Psoas muscle (tissue), 8 donors: Measurements from ENCODE around the gene PHOSPHO2. TPM values are rescaled to one million over a fixed set of nuclear protein-coding genes. Genes with fewer than 3 reads are reported as not detected.

ENCODE experiments used
- ATAC-seq, 4 donors: fragments of 200-7000 bp; cut with Tn5 transposase; one replicate each; pipeline ENCODE4 v1.9.1; 2020; ENCODE audit warnings: moderate library complexity in 3 of 4, mild to moderate bottlenecking in 2 of 4
- DNase-seq, 2 donors: peaks; one replicate each; pipeline ENCODE4 v3.0.0-alpha.2; 2020
- H3K27ac ChIP-seq: fragments of 200-600 bp; one replicate; pipeline ENCODE4 v1.8.0; 2022
- H3K27me3 ChIP-seq, 3 donors: fragments of 200-600 bp in 1 of 3; one replicate each; pipeline versions ENCODE4 v1.6.1 to v1.8.0; 2013 to 2022; ENCODE audit warnings: low read length in 2 of 3, mild to moderate bottlenecking in 2 of 3, moderate library complexity in 1 of 3; ENCODE audit not compliant: insufficient read depth in 3 of 3
- H3K36me3 ChIP-seq, 2 donors: fragments of 200-600 bp in 1 of 2; one replicate each; pipeline versions ENCODE4 v1.6.1 to v1.8.0; 2013 to 2022; ENCODE audit warnings: low read depth in 1 of 2, mild to moderate bottlenecking in 1 of 2, moderate library complexity in 1 of 2; ENCODE audit not compliant: insufficient read depth in 1 of 2
- H3K4me1 ChIP-seq: fragments of 200-600 bp; one replicate; pipeline ENCODE4 v1.8.0; 2022
- H3K4me3 ChIP-seq: fragments of 200-600 bp; one replicate; pipeline ENCODE4 v1.8.0; 2022; ENCODE audit warnings: mild to moderate bottlenecking
- H3K9me3 ChIP-seq: fragments of 200-600 bp; one replicate; pipeline ENCODE4 v1.8.0; 2022
- WGBS, 3 donors: extraction: QIAGEN DNeasy Blood & Tissue Kit; methylation state at CpG; one replicate each; pipeline versions ENCODE4 v1.1.6 to v1.1.7; 2013; 5-methylcytosine and 5-hydroxymethylcytosine counted together
- intact Hi-C, 2 donors: fragments of 100-400 bp; cut with DNase I; formaldehyde crosslinking; loops; one replicate each; pipeline versions ENCODE4 v1.11.0 to v1.14.2; 2022
- polyA plus RNA-seq, 3 donors: library from polyadenylated mRNA; stranded (reverse); fragments of 200-250 nt; gene quantifications; one replicate each; pipeline ENCODE4 v1.2.3, GENCODE V29; 2013
- total RNA-seq, 4 donors: library from RNA; stranded (reverse); fragmentation: NEBNext Ultra II Directional in 2 of 4; extraction: Animal tissue kit (Norgen Biotek cat#: 25700) in 2 of 4; gene quantifications; one replicate each; pipeline versions ENCODE4 v1.2.1 to v1.2.4, GENCODE V29; 2021 to 2023
- TF ChIP-seq, protein P1 (sequence below): fragments of 200-600 bp; IDR thresholded peaks from one replicate; pipeline ENCODE4 v1.8.0; 2022; ENCODE audit warnings: antibody characterized with exemption
- donor health status: healthy with polysubstance abuse.
- donor health status: DM: no; HTN: no; CAD: no; lungs with moderate emphysema.
- donor health status: Bipolar disorder and iron deficiency.
- donor health status: healthy.
- donor health status: DM: yes; HTN: yes; CAD: no.
- donor health status: DM: no; HTN: no; CAD: no.
- donor health status: DM: no; HTN: no; CAD: no.
- donor health status: DM: yes; HTN: yes; CAD: no.

The PHOSPHO2 gene
- total and polyA plus RNA-seq, 7 donors, result 0.86 to 7.5 (median 1.6) TPM

DNA sequence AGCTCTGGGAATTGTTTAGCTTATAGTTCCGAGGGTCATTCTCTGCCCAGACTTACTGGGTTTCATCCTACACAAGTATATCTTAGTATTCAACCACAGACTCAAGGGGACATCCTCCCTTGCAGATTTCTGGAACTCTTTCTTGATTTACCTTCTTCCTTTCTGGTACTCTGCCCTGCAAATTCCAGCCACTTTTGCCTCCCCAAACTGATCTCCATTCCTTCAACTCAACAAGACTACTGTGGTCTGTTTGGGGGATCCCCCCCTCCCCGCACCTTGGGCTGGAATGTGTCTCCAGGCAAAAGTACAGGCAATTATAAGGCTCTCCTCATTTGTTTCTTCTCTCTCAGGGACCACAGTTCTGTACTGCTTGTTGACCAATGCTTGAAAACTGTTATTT is 13.4 kb downstream of the PHOSPHO2 start:
- WGBS, 3 donors, result 75 to 92% (median 89%) methylated on average over 2 of the region's 2 CpGs
- ATAC-seq, result no peak
- no peak overlapping the region for H3K27ac ChIP-seq
- intact Hi-C loops, result no loop called here
- TF ChIP-seq, protein P1, sequence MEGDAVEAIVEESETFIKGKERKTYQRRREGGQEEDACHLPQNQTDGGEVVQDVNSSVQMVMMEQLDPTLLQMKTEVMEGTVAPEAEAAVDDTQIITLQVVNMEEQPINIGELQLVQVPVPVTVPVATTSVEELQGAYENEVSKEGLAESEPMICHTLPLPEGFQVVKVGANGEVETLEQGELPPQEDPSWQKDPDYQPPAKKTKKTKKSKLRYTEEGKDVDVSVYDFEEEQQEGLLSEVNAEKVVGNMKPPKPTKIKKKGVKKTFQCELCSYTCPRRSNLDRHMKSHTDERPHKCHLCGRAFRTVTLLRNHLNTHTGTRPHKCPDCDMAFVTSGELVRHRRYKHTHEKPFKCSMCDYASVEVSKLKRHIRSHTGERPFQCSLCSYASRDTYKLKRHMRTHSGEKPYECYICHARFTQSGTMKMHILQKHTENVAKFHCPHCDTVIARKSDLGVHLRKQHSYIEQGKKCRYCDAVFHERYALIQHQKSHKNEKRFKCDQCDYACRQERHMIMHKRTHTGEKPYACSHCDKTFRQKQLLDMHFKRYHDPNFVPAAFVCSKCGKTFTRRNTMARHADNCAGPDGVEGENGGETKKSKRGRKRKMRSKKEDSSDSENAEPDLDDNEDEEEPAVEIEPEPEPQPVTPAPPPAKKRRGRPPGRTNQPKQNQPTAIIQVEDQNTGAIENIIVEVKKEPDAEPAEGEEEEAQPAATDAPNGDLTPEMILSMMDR, result no peak
- H3K27me3 ChIP-seq, result no peaks in the 10 kb centered on the region
- no peaks in the 10 kb centered on the region for H3K36me3 ChIP-seq
- DNase-seq, result no peak
- H3K9me3 ChIP-seq, result no peaks in the 10 kb centered on the region
- peaks cover 19% of the 10 kb centered on the region for H3K4me1 ChIP-seq
- H3K4me3 ChIP-seq, result no peak overlapping the region

DNA sequence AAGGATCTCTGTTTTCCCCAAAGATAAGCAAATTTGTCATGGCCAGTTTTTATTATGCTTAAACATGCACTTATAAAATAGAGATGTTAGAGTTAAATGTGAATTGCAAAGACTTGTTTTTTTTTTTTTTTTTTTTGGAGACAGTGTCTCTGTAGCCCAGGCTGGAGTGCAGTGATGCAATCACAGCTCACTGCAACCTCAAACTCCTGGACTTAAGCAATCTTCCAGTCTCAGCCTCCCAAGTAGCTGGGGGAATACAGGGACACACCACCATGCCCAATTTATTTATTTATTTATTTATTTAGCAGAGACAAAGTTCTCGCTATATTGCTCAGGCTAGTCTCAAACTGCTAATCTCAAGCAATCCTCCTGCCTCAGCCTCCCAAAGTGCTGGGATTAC is 15.1 kb downstream of the PHOSPHO2 start:
- TF ChIP-seq, protein P1, result no peak
- no peak overlapping the region for H3K27ac ChIP-seq
- DNase-seq (no peak), ATAC-seq (no peak)
- no peaks in the 10 kb centered on the region for H3K36me3 ChIP-seq
- 44 to 100% (median 97%) methylated on average over 1 of the region's 1 CpG for WGBS, 3 donors
- H3K9me3 ChIP-seq, result no peaks in the 10 kb centered on the region
- H3K27me3 ChIP-seq, result no peaks in the 10 kb centered on the region
- H3K4me1 ChIP-seq, result peaks cover 7% of the 10 kb centered on the region
- H3K4me3 ChIP-seq, result no peak overlapping the region
- intact Hi-C loops, result no loop called here

DNA sequence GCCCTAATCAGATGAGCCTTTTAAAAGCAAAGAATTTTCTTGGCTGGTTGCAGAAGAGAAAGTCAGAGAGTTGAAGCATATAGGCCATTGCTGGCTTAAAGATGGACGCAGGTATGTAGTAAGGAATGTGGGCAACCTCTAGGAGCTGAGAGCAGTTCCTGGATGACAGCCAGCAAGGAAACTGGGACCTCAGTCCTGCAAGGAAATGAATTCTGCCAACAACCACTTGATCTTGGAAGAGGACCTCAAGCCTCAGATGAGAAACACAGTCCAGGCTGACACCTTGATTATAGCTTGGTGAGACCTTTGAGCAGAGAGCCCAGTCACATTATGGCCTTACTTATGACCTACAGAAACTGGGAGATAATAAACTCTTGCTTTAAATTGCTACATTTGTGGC is 15.7 kb downstream of the PHOSPHO2 start:
- ATAC-seq (no peak), DNase-seq (no peak)
- Histone ChIP-seq H3K9me3 (no peaks in the 10 kb centered on the region), H3K27ac (no peak overlapping the region), H3K4me1 (peaks cover 4% of the 10 kb centered on the region), H3K27me3 (no peaks in the 10 kb centered on the region), H3K36me3 (no peaks in the 10 kb centered on the region), H3K4me3 (no peak overlapping the region)
- TF ChIP-seq, protein P1, result no peak
- intact Hi-C loops, result no loop called here
- WGBS, 3 donors, result 50 to 76% (median 58%) methylated on average over 1 of the region's 1 CpG

DNA sequence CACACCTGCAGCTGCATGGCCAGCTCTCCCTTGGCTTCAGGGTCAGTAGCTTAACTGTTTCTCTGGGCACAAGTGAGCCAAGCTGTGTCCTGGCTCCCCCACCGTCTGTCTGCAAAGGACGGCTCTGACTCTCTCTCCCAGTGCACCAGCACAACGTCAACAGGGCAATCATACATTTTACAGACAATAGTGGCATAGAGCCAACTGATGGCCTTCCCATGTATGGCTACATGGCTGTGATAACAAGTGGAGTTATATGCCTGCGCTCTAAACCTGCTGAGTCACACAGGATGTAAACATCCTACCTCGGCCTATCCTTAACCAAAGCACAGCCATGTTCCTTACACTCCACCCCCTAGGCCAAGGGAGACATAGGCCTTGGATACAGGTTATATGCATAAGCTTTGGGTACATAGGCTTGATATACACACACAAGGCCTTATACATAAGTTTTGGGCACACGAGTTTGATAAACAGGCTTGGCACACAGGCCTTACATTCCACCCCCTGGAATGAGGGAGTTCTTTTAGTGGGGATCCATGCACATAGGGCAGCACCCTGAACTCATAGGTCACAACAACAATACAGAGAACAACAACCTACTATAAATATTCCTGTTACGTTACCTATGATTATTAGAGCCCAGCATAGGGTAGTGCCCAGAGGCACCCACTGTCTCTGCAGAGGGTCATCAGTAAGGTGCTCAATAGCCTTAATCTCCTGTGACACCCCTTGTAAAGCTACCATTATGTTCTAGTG is 17.7 kb downstream of the PHOSPHO2 start:
- Histone ChIP-seq H3K4me1 (peaks cover 12% of the 10 kb centered on the region), H3K27ac (no peak overlapping the region), H3K4me3 (no peak overlapping the region), H3K9me3 (no peaks in the 10 kb centered on the region), H3K27me3 (no peaks in the 10 kb centered on the region), H3K36me3 (no peaks in the 10 kb centered on the region)
- TF ChIP-seq, protein P1, result no peak
- intact Hi-C loops, result no loop called here
- DNase-seq (no peak), ATAC-seq (no peak)
- WGBS, 3 donors, result 64 to 87% (median 69%) methylated on average over 7 of the region's 7 CpGs

DNA sequence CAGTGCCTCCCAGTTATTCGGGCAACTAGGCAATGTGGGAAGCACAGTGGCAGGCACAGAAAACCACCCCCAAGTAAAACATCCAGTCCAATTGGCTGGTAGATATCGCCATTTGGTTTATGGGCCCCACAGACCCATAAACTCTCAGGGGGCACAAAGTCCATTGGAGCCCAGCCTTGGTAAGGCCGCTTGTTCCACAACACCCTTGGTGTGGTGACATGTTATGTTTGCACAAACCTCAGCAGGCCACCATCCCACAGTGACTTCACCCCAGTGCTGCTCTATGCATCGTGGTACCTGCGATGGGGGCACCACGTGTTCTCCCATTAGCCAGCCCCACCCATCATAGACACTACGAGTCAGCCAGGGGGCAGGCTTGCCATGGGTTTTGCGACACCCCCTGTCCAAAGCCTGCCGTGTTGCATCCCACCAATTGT is 18.5 kb downstream of the PHOSPHO2 start:
- no peaks in the 10 kb centered on the region for H3K36me3 ChIP-seq
- H3K9me3 ChIP-seq, result no peaks in the 10 kb centered on the region
- no peaks in the 10 kb centered on the region for H3K27me3 ChIP-seq
- TF ChIP-seq, protein P1, result no peak
- H3K27ac ChIP-seq, result no peak overlapping the region
- no peak overlapping the region for H3K4me3 ChIP-seq
- DNase-seq (no peak), ATAC-seq (no peak)
- peaks cover 12% of the 10 kb centered on the region for H3K4me1 ChIP-seq
- intact Hi-C loops, result no loop called here
- 91 to 96% (median 95%) methylated on average over 9 of the region's 9 CpGs for WGBS, 3 donors
